Erythroblast (primary cell): ENCODE data around the gene GALNT10.

ENCODE experiments used
- GATA1 ChIP-seq: IDR thresholded peaks from 2 replicates; pipeline ENCODE4 v1.6.1; 2011; ENCODE audit warnings: low read depth, mild to moderate bottlenecking, control low read depth, low read length, moderate library complexity
- POLR2A ChIP-seq: IDR thresholded peaks from 2 replicates; pipeline ENCODE4 v1.6.1; 2011; ENCODE audit warnings: mild to moderate bottlenecking, low read length

- TF ChIP-seq POLR2A (no peak), GATA1 (no peak)
These were observed 9.2 kb downstream of the GALNT10 start for GRCh38 chr5:154199671-154200220.
